ENCODE results near the gene CCR7.

- TF ChIP-seq EZH2phosphoT487 (IDR thresholded peaks at IDR 0.05; ENCODE audit: insufficient read depth, low read depth) (no peak), EZH2 (IDR thresholded peaks at IDR 0.05; ENCODE audit: insufficient read depth, poor library complexity, severe bottlenecking) (no peak)
These were observed 2.4 kb downstream of the CCR7 start for GRCh38 chr17:40562838-40563219.

Measured in GM23248 (cell line).